K562 (cell line): ENCODE results near the gene IGSF3. TPM values are rescaled to one million over a fixed set of nuclear protein-coding genes. Genes with fewer than 3 reads are reported as not detected.

Source experiments
- CHD7 ChIP-seq: fragments of 200-600 bp; sonication (generic); IDR thresholded peaks from one replicate; pipeline ENCODE4 v1.6.1; 2012; ENCODE audit warnings: mild to moderate bottlenecking, low read depth, low read length, inconsistent platforms
- HDAC6 ChIP-seq: IDR thresholded peaks from 2 replicates; pipeline ENCODE4 v1.6.1; 2012; ENCODE audit warnings: low read depth, mild to moderate bottlenecking, control low read depth, inconsistent platforms, low read length, moderate library complexity
- RBM17 ChIP-seq: fragments of 200-400 bp; formaldehyde crosslinking; IDR thresholded peaks from 2 replicates; pipeline ENCODE4 v1.6.1; 2017; ENCODE audit warnings: low read depth, mild to moderate bottlenecking, low read length, borderline replicate concordance
- SNAPC5 ChIP-seq: fragments of 250-450 bp; sonication (Bioruptor Pico); IDR thresholded peaks from 2 replicates; pipeline ENCODE4 v1.8.0; 2021; ENCODE audit warnings: moderate library complexity, mild to moderate bottlenecking, inconsistent platforms
- polyA plus RNA-seq, 8 experiments: library from polyadenylated mRNA; depleted of rRNA in 4 of 8; stranded (reverse) in 5 of 8; unstranded in 3 of 8; fragments of >200 nt; fragmentation: Nextera tagmentation in 2 of 8; fragmentation: Illumina TruSeq in 1 of 8; extraction: Ambion mirVana in 2 of 8; extraction: Trizol in 1 of 8; gene quantifications; 2 replicates each; pipeline versions ENCODE4 v1.2.1 to v1.2.3, GENCODE V29; 2011 to 2014; ENCODE audit warnings: inconsistent platforms in 1 of 8, missing spikeins in 1 of 8
- total RNA-seq, 7 experiments: library from RNA; depleted of rRNA in 6 of 7; stranded (reverse); fragments of >200 nt in 6 of 7; fragmentation: Illumina TruSeq in 2 of 7; extraction: Trizol in 2 of 7; gene quantifications; 2 replicates each; pipeline versions ENCODE4 v1.2.1 to v1.2.3, GENCODE V29; 2011 to 2021; ENCODE audit warnings: low replicate concordance in 1 of 7

Gene IGSF3
- total and polyA plus RNA-seq, 9 of the 15 experiments (the other 6 are each of a cell fraction or from before 2014, with no cell fraction given) = 1.1 to 15.0 (median 8.3) TPM

GRCh38 chr1:116678732-116679090 lies 11.2 kb upstream of the IGSF3 start (continued):
- TF ChIP-seq CHD7 (no peak), SNAPC5 (CRISPR knock-in tag) (no peak), RBM17 (no peak), HDAC6 (no peak)
